ENCODE measurements around the gene GLYAT.

GLYAT gene

GRCh38 chr11:58774164-58774593, 42.4 kb upstream of the GLYAT start:
- no peak for DNase-seq (ENCODE audit: low read depth)
- no peak overlapping the region for H3K4me3 ChIP-seq (ENCODE audit: low read depth, low read length)
- TF ChIP-seq MAX (IDR thresholded peaks at IDR 0.05; ENCODE audit: low read depth, low read length) (no peak), POLR2A (IDR thresholded peaks at IDR 0.05; ENCODE audit: extremely low read depth, insufficient read length) (no peak), CTCF (IDR thresholded peaks at IDR 0.05; ENCODE audit: low read depth, low read length) (no peak), MYC (IDR thresholded peaks at IDR 0.05; ENCODE audit: low read depth, low read length) (no peak)

- TF ChIP-seq CTCF (IDR thresholded peaks at IDR 0.05; ENCODE audit: low read depth, low read length): no peak
- TF ChIP-seq POLR2A (IDR thresholded peaks at IDR 0.05; ENCODE audit: extremely low read depth, insufficient read length): no peak
- no peak for TF ChIP-seq MYC (IDR thresholded peaks at IDR 0.05; ENCODE audit: low read depth, low read length)
- TF ChIP-seq MAX (IDR thresholded peaks at IDR 0.05; ENCODE audit: low read depth, low read length): no peak
- no peak for DNase-seq (ENCODE audit: low read depth)
- no peak overlapping the region for H3K4me3 ChIP-seq (ENCODE audit: low read depth, low read length)
Observed at GRCh38 chr11:58773337-58773736, 41.6 kb upstream of the GLYAT start.

- no peak for DNase-seq (ENCODE audit: low read depth)
- TF ChIP-seq CTCF (IDR thresholded peaks at IDR 0.05; ENCODE audit: low read depth, low read length) (no peak), POLR2A (IDR thresholded peaks at IDR 0.05; ENCODE audit: extremely low read depth, insufficient read length) (no peak), MYC (IDR thresholded peaks at IDR 0.05; ENCODE audit: low read depth, low read length) (no peak), MAX (IDR thresholded peaks at IDR 0.05; ENCODE audit: low read depth, low read length) (no peak)
- no peak overlapping the region for H3K4me3 ChIP-seq (ENCODE audit: low read depth, low read length)
Observed at GRCh38 chr11:58772329-58773285, 40.9 kb upstream of the GLYAT start.

- TF ChIP-seq MAX (IDR thresholded peaks at IDR 0.05; ENCODE audit: low read depth, low read length) (no peak), MYC (IDR thresholded peaks at IDR 0.05; ENCODE audit: low read depth, low read length) (no peak), POLR2A (IDR thresholded peaks at IDR 0.05; ENCODE audit: extremely low read depth, insufficient read length) (no peak), CTCF (IDR thresholded peaks at IDR 0.05; ENCODE audit: low read depth, low read length) (no peak)
- DNase-seq (ENCODE audit: low read depth): no peak
Observed at GRCh38 chr11:58771458-58771855, 39.7 kb upstream of the GLYAT start.

GRCh38 chr11:58770627-58771457, 39.1 kb upstream of the GLYAT start:
- TF ChIP-seq CTCF (IDR thresholded peaks at IDR 0.05; ENCODE audit: low read depth, low read length) (no peak), POLR2A (IDR thresholded peaks at IDR 0.05; ENCODE audit: extremely low read depth, insufficient read length) (no peak), MYC (IDR thresholded peaks at IDR 0.05; ENCODE audit: low read depth, low read length) (no peak), MAX (IDR thresholded peaks at IDR 0.05; ENCODE audit: low read depth, low read length) (no peak)
- H3K4me3 ChIP-seq (ENCODE audit: low read depth, low read length): no peak overlapping the region
- no peak for DNase-seq (ENCODE audit: low read depth)

More at GRCh38 chr11:58771458-58771855, 39.7 kb upstream of the GLYAT start:
- H3K4me3 ChIP-seq (ENCODE audit: low read depth, low read length): no peak overlapping the region

Measured in NB4 (cell line).